Measurements from ENCODE around the gene SLC39A7.

The SLC39A7 gene

DNA sequence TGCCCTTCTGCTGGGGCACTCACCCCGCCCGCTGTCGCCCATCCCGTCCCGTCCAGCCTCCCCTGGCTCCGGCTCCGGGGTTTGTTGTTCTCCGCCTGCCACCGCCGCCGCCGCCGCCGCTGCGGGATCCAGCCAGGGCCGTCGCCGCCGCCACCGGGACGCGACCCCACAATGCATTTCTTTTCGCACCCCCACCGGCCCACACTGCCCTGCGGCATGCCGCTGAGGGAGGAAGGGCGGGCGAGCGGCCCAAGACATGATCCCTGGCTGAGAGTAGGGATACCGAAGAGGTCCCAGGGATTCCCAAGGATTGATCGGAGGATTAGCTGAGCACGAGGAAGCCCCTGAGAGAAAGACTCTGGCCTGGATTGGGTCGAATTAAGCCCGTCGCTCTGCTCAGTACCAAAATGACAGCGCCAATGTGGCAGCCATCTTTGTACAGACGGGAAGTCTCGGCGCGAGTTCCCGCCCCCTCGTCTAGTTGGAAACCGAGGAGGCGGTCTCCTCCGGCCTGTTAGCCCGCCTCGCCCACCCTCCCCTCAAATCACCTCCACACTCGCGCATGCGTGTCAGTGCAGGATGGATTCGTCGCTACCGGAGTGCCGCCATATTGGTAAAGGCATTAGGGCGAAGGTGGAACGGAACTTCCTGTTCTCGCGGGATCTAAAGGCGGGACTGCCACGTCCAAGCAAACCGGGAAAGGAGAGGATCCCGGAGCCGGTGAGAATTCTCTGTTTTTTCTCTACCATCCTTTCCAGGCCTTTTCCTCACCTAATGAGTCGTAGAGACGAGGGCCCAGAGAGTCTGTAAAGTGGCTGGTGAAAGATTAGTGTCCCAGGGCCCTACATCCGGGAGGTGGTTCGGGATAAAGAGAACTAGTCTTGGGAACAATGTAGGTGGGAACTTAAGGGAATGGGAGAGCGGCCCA, at the start of gene SLC39A7, which contains the start of gene RXRB:
SLC39A7 (plus strand) TSS at position 649 of the 928 bp plus-strand sequence. CDS start 379 bp downstream, outside the sequence.
RXRB (minus strand) TSS at position 447 of the 928 bp plus-strand sequence; CDS start at position 258, 189 bp downstream.
- DNase-seq, result peak; percentile 93 to 96

DNA sequence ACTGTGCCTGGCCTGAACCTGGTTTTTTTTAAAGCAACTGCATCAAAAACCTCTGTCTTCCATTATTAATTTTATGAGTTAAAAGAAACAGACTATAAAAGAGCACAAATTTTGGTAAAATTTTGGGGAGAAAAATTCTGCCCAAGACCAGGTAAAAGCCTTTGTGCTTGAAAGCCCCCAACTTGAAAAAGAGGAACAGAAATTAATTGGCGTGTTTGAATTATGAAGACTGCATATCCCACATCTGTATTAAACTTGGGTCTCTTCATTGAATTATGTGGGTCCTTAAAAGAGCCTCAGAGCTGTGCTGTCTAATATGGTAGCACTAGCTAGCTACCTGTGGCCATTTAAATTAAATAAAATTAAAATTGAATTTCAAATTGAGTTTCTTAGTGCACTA, 49.6 kb upstream of the SLC39A7 start:
- no peak for DNase-seq

GRCh38 chr6:33154349-33154748, 46.3 kb upstream of the SLC39A7 start:
- DNase-seq, result no peak

- no peak for DNase-seq
Observed at GRCh38 chr6:33156561-33156960, 44.1 kb upstream of the SLC39A7 start.

- DNase-seq, result no peak
Observed at GRCh38 chr6:33156964-33157363, 43.7 kb upstream of the SLC39A7 start.

DNA sequence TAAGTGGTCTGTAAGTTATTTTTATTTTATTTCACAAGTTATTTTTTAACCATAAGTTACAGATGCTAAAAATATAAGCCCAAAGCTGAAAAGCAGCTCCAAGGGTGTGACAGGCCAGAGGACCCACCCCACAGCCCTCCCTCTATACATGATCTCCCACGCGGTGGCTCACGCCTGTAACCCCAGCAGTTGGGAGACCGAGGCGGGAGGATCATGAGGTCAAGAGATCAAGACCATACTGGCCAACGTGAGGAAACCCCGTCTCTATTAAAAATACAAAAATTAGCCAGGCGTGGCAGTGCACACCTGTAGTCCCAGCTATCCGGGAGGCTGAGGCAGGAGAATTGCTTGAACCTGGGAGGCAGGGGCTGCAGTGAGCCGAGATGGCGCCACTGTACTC, 40.6 kb upstream of the SLC39A7 start:
- no peak for DNase-seq

GRCh38 chr6:33160728-33161344, 39.8 kb upstream of the SLC39A7 start:
- DNase-seq, result no peak

- peak; percentile 37 to 50 for DNase-seq
Observed at GRCh38 chr6:33161354-33162331, 39.0 kb upstream of the SLC39A7 start.

- no peak for DNase-seq
Observed at GRCh38 chr6:33163540-33163939, 37.1 kb upstream of the SLC39A7 start.

- no peak for DNase-seq
Observed at GRCh38 chr6:33164176-33164575, 36.5 kb upstream of the SLC39A7 start.

DNA sequence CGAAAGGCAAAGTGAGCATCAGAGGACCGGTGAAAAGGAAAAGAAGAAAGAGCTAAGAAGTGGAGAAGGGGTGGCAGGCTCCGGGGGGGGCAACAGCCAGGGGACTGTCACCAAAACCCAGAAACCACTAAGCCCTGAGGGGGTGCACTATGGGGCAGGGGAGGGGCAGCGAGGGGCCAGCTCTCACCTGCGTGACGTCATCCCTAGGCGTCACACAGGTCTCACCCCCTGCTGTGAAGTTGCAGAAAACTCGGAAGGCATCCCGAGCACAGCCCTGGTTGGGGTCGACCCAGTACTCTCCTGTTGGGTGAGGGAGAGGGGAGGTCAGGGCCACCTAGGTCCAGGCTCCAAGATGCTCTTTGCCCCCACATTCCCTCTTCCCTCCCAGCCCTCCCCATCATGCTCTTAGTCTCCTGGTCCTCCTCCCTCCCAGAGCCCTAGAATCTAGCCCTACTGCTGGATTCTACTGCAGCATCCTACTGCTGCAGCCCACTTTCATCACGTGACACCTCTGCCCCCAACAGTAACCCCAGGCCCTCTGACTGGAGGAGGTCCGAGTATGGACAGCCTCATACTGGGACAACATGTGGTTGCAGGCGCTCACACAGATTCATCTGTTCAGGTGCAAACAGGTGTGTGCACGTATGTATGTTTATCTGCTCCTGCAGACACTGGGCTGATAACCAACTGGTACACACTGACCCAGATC, 35.8 kb upstream of the SLC39A7 start:
- DNase-seq, result no peak

GRCh38 chr6:33165581-33166258, 34.9 kb upstream of the SLC39A7 start:
- DNase-seq, result no peak

- DNase-seq, result no peak
Observed at GRCh38 chr6:33166363-33166762, 34.3 kb upstream of the SLC39A7 start.

DNA sequence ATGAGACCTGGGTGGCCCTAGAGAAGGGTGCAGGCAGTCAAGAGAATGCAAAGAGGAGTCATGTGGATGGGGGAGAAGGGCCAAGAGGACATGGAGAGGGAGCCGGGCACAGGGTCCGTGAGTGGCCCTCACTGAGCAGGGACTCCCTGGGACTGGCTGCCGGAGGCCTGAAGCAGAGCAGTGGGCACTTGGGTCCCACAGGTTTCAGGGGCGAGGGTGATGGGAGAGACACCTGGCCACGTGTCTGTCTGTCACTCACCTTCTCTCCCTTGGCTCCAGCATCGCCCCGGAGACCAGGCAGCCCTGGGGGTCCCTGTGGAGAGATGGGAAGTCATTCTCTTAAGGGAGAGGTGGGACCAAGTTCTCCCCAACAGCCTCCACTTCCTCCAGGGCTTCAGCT, 33.9 kb upstream of the SLC39A7 start:
- no peak for DNase-seq

GRCh38 chr6:33167374-33168283, 33.0 kb upstream of the SLC39A7 start:
- DNase-seq, result no peak

DNA sequence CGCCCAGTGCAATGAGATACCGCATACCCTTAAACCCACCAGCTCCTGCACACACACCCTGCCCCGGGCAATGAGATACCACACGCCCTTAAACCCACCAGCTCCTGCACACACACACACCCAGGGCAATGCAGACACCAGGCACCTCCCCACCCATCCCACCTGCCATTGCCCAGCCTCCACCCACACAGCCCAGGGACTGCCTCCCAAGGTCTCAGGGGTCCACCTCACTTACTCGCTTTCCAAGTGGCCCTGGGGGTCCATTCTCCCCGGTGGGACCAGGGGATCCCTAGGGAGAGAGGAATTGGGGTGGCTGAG, 32.4 kb upstream of the SLC39A7 start:
- DNase-seq, result no peak

DNA sequence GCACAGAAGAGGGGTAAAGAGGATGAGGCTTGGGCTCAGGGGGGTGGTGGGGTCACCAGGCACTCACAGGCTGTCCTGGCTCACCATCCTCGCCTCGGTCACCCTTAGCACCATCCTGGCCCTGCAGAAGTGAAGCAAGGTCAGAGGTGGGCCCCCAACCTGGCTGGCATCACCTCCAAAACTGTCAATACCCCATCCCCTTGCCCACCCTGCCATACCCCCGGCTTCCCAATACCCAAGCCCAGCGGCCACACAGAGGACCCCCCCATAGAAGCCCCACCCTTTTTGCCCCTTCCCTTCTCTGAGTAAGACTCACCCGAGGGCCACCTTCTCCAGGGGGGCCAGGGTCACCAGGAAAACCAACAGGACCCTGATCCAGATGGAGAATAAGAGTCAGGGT, 32.0 kb upstream of the SLC39A7 start:
- DNase-seq, result no peak

- DNase-seq, result no peak
Observed at GRCh38 chr6:33169291-33170175, 31.1 kb upstream of the SLC39A7 start.

DNA sequence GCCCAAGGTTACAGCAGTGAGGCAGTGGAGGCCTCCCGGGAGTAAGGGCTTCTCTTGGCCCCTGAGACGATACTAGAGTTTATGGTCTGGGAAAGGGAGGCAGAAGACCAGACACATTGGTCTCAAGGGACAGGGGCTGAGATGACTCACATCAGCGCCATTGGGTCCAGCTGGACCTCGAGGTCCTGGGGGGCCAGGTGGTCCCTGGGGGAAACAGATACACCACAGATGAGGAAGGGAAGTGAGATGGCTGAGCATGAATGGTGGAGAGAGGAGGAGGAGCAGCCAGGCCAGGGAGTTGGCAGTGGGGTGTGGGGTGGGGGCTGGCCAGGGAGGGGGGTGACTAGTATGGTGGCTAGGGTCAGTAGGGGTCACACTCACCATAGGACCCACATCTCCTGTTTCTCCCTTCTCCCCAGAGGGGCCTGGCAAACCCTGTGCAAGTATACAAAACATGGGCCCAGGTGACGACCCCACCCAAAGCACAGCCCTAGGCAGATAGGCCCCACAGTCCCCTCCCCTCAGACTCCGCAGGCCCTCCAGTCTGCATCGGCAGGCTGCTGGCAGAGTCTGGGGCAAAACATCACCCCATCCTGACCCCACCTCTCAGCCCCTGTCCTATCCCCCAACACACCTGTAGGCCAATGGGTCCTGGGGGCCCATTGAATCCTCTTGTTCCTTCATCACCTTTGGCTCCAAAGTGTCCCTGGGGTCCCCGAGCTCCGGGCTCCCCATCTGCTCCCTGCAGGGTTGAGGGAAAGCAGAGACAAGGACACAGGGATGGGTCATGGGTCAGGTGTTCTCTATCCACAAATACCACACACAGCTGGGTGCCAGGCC, 30.3 kb upstream of the SLC39A7 start:
- no peak for DNase-seq

Measured in Kasumi-1 (cell line).